ENCODE results near the gene IRF6.
A peak's percentile ranks its signal among the peaks of the same experiment; 100 is the strongest.

Gene IRF6

DNA sequence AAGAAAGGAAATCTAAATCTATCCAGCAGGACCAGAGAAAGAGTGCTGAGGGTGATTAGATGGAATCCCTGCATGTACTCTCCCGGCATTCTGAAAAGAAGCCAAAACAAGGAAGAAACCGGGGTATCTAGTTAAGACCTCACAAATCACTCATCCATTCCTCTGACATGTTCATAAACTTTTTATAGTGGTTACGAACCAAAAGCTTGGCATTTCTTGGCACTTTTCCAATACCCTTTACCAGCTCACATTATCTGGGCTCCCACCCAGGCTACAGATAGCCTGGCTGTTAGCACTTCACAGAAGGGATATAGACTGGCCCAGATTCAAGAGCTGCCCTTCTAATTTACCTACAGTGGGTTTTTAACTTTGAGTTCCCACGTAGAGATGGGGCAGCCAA is 19.8 kb downstream of the IRF6 start:
- FAIRE-seq = no peak

DNA sequence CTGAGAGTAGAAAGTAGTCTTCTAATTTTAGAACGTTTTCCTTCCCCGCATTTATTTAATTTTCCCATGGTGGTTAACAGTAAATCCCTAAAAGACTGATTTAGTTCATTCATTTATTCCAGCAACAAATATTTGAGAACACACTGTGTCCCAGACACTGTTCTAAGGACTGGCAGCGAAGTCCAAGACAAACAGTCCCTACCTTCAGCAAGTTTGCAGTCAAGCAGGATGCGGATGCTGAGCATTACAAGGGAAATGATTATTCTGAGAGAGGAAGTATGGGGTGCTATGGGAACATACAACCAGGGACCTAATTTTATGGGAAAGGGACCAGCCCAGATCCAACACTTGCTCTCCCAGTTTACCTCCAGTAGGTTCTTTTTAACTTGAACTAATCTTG is 20.4 kb downstream of the IRF6 start:
- FAIRE-seq = no peak

DNA sequence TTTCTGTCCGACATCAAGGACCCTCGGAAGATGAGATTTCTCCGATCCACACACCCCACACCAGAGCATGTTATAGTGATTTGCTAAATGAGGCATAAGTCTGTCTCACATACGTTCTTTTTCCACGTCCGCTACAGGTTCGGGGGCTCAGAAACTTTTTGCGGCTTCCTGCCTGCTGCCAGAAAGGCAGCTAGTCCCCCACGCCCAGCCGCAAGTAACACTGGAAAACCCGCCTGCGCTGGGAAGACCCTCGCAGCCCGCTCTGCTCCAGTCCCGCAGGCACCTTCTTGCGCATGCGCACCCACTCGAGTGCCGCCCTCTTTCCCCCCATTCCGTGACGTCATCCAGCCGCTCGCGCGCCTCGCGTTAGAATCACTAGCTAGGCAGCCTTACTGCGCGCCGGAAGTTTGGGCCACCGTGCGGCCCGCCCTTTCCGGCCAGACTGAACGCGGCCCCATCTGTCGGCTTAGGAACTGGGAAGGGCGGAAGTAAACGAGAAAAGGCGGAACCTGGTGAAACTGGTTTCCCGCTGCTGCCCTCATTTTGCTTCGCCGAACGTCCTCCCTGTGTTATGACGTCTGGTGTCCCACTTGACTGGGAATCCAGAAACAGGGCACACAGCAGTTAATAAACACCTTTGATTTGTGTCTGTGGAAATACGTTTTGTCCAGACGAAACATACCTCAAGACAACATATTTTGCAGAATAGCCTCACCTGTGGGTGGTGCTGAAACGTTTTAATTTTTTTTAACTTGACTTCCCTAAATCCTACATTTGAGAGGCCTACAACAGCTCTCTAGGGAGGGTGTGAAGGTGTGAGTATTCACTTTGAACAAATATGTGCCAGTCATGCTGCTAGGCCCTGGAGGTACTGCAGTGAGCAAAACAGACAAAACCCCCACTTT is 21.4 kb downstream of the IRF6 start, which contains the start of gene C1orf74:
TSS of gene C1orf74 (minus strand) at position 295 of the 905 bp plus-strand sequence. CDS start 925 bp downstream, outside the sequence.
- peak; percentile 97 for FAIRE-seq

DNA sequence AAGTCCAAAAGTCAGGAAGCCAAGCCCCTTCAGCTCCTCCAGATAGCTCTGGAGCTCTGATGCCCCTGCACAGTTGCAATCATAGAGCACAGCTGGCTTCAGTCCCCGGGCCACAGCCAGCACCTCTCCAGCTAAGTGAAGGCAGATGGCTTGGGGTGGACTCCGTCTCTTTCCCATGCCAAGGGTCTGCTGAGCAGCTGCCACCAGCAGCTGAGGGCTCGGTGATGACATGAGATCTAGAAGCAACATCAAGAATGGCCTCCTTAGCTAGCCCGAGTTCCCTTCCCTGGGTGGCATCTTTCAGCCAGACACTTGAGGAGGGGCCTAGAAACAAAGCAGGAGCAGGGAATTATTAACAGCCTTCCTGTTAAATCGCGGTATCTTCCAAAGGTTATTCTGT is 22.6 kb downstream of the IRF6 start:
- no peak for FAIRE-seq

DNA sequence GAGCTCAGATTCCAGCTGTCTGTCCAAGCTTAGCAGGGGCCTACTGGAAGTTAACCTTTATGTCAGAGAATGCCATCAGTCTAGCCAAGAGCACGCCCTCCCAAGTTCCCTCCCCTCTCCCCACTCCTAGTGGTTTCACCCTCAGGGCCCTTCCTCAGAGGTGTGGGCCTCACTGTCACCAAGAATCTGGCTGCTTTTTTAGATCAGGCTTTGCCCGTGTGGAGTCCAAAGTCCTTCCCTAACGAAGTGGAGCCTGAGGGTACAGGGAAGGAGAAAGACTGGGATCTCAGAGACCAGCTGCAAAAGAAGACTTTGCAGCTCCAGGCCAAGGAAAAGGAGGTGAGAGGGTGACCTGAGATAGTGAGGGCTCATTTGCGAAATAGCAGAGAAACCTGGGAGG is 25.7 kb downstream of the IRF6 start:
- no peak for FAIRE-seq

DNA sequence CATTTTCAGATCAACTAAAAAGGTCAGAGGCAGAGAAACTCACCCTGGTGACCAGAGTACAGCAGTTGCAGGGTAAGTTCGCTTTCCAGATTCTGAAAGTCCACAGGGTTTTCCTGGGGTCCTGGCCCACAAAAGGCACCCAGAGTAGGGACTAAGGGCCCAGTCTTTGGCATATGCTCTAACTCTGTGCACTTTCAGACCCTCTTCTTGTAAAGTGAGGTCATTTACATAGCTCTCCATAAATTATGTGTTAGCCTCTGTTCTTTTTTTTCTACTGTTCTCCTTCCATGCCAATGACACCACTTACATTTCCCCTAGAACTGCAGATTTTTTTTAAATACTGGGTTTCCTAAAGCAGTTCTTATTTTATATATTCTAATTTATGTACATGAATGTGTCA is 27.8 kb downstream of the IRF6 start:
- FAIRE-seq = no peak

DNA sequence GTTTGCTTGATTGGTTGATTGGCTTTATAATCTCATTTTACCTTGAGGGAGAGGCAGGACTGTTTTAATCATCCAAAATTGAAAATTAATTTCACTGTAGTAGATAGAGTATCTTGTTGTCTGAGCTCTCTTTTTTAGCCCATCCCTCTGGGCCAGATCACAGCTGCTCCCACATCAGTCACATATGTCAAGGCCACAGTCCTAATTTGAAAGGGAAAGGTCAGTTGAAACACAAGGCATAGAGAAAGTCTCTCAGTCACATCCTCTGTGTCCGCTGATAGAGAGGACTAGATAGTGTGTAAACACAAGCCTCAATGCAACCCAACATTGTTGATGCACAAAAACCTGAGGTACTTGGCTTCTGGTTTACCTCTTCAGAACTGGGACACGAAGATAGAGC is 28.4 kb downstream of the IRF6 start:
- no peak for FAIRE-seq

DNA sequence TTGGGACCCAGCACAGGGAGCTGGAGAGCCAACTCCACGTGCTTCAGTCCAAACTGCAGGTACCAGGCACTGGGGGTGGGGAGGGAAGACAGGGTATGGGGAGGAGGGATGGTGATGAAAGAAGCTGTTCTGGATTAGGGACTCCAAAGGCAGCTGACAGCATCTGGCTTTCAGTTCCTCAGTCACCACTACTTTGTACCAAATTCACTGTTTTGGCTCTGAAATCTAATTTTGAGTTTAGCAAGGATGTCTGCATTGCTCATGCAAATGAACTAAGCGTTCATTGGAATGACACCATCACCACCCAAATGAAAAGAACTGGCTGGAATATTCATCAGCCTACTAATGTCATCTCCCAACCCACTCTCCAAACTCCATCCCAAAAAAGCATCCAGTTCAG is 30.3 kb downstream of the IRF6 start:
- FAIRE-seq = no peak

DNA sequence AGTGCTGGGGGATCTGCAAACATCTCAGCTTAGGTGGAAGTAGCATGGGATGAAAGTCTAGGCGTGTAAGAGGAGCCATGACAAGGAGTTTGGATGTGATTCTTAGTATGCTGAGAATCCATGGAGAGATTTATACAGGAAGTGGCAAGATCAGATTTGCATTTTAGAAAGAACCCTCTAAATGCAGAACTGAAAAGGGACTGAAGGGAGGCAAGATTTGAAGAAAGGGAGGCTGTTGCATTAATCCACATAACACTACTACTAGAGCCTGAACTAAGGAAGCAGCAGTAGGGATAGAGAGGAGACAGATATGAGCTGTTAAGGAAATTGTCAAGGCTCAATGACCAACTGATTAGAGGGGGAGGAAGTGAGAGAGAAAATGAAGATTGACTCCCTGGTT is 31.4 kb downstream of the IRF6 start:
- no peak for FAIRE-seq

DNA sequence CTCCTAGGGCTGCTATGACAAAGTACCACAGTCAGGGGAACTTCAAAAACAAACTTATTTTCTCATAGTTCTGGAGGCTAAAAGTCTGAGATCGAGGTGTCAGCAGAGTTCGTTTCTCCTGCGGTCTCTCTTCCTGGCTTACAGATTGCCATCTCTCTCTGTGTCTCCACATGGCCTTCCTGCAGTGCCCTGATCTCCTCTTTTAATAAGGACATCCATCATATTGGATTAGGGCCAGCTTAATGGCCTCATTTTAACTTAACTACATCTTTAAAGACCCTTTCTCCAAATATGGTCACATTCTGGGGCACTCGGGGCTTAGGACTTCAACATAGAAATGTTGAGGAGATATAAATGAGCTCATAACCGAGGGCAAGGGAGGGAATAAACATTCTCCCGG is 33.8 kb downstream of the IRF6 start:
- no peak for FAIRE-seq

DNA sequence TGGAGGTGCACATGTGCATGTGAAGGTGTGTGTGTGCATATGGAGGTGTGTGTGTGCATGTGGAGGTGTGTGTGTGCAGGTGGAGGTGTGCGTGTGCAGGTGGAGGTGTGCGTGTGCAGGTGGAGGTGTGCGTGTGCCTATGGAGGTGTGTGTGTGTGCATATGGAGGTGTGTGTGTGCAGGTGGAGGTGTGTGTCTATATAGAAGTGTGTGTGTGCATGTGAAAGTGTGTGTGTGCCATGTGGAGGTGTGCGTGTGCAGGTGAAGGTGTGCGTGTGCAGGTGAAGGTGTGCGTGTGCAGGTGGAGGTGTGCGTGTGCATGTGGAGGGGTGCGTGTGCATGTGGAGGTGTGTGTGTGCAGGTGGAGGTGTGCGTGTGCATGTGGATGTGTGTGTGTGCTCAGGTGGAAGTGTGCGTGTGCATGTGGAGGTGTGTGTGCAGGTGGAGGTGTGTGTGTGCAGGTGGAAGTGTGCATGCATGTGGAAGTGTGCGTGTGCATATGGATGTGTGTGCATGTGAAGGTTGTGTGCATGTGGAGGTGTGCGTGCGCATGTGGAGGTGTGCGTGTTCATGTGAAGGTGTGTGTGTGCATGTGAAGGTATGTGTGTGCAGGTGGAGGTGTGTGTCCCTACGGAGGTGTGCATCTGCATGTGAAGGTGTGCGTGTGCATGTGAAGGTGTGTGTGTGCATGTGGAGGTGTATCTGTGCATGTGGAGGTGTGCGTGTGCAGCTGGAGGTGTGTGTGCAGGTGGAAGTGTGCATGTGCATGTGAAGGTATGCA is 35.1 kb downstream of the IRF6 start:
- FAIRE-seq = no peak

DNA sequence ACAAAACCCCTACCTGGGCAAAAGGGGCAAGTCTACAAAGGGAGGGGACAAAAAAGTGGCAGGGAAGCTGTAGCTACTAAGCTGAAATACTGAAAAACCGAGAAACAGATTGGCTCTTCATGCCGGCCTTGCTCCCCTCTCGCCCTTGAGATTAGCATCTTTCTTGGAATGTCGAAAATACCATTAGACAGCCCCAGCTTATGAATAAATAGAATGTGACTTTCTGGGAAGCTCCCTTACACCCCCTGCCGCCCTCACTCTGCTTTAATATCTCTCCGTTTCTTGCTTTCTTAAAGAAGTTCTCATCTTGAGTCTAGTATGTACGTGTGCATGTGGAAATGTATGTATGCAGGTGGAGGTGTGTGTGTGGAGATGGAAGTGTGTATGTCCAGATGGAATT is 36.0 kb downstream of the IRF6 start:
- FAIRE-seq = no peak

DNA sequence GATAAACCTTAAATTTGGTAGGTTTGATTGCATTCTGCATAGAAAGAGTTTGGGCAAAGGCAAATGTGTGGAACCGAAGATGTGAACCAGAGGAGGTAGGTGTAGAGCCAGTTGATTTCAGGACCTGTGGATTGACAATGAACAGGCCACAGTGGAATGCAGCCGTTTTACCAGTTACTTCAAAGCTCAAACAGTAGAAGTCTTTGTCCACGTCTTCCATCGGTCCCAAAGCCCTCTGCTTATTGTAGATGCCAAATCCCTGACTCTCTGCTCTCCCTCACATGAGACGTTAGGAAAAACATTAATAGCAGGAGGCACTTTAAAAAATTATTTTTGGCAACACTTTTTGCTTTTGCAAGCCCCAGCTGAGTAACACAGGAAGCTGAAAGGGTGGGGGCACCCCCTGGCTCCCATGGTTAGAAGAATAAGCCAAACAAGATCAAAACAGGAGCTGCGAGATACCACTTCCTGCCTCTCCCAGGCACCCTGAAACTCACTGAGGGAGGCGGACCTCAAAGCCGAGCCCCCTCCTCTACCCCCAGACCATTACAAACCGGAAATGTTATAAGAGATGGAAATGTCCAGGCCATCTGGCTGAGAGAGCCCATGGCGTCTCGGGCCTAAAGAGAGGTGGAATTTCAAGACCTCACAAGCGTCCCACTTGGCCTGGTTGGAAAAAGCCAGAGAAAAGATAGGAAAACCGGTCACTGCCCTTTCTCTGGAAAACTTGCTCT is 36.6 kb downstream of the IRF6 start:
- no peak for FAIRE-seq

DNA sequence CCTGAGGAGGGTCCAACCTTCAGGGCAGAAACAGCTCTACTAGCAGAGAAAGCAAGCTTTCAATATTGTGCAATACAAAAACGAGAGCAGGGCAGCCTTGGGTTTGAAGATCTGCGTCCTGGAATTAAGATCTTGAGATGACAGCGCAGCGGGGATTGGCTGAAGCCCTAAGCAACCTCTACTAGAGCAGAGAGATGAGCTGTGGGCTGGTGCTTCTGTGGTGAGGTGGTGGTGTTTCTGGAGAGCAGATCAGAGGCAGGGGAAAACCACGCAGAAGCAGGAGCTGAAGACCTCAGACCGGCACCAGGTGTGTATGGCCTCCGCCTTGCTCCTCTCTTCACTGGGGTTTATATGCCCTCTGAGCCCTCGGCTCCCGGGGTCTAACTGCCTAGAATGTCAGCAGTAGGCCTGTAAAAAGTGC is 37.6 kb downstream of the IRF6 start:
- FAIRE-seq = no peak

DNA sequence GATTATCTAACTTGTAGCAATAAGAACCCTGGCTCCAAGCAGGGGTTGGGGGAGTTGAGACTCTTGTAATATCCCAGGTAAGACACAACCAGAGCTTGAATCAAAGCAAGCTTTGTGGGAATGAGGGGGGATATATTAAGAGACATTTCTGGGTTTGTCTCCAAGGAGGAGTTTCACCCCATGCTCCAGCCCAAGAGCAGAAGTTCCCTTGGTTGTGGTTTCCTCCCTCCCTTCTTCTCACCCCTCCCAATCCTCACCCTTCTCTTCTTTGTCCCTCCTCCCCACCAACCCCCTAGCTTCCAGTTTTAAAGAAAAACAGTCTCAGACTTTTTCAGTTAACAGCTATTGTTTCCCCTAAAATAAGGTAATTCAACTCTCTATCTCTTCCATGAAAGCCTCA is 38.2 kb downstream of the IRF6 start:
- no peak for FAIRE-seq

DNA sequence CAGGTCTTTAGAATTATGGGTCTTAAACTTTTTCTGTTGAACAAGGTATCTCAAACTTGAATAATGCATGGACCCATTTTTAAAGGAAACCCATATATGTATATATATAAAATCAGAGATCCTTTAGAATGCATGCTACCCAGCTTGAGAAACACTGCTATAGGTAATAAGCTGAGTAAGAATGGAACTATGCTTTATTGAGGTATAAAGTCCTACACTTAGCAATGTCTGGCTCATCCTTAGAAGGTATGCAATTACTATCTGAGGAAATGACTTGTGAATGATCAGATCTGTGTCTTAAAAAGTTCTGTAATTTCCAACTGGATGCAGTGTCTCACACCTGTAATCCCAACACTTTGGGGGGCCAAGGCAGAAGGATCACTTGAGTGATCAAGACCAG is 38.8 kb downstream of the IRF6 start:
- no peak for FAIRE-seq

DNA sequence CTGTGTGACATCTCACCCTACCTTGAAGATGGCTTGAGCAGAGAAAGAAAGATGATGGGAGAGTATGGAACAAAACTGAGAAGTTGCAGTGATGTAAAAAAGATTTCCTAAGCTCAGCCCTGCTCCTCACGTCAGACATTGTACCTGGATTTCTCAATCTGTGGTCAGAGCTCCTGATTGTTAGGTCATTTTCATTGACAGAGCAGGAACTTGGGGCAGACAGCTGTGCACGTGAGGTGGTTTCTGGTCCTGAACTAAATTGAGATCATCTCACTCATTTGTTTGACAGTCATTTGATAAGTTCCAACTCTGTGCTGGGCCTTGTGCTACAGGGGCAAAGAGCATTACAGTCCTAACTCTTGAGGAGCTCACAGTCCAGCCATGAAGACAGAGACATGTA is 39.9 kb downstream of the IRF6 start:
- FAIRE-seq = no peak

DNA sequence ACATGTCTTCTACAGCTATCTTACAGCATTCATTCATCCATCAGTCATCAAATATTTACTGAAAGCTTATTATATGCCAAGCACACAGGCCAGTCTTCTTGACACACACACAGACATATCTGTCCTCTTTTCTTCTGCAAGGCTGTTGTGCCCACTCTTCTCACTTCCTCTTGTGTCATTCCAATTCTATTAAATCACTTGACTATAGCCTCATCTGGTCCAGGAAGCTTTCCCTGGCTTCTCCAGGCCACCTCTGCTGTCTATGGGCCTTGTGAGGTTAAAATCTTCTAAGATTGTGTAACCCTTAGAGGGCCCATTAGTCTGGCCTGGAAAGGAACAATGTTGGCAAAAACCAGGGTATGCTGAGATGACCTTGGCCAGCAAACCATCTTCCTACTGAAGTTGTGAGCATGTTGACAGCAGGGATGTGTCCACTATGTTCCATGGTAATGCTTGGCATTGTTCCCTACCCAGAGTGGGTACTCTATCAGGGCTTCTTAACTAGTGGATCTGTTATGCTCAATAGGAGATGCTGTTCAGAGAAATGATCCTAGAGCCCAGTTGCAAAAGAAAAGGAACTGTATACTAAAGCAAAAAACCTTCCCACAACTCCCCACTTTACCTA is 44.8 kb downstream of the IRF6 start:
- no peak for FAIRE-seq

DNA sequence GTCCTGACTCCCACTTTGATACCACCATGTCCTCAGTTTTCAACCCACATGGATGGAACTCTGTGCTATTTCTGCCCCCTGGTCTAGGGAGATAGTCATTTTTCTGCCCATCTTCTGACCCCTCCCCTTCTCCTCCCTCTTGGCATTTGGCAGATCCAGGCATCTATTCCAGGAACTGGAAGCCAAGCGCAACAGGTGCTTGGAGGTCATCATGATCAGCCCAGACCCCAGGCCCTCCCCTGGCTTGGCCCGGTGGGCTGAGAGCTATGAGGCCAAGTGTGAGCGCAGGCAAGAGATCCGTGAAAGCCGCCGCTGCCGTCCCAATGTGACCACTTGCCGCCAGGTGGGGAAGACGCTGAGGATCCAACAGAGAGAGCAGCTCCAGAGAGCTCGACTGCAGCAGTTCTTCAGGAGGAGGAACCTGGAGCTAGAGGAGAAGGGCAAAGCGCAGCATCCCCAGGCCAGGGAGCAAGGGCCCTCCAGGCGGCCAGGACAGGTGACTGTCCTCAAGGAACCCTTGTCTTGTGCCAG is 46.0 kb downstream of the IRF6 start:
- FAIRE-seq = no peak

DNA sequence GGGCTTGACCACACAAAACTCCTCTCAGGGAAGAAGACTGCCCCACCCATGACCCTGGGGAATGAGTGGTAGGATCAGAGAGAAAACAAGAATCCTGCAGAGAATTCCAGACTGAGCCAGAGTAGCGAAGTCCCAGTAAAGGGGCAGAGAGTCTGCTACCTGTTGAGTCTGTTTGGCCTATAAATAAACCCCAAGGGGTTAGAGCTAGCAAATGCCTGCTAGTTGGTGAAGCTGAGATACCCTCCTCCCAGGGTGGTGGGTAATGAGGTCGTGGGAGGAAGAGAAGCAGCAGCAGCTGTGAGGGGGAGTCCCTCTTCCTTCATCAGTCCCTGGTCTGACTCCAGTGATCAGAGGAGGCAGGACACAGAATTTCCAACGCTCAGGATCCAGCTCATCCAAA is 47.5 kb downstream of the IRF6 start:
- FAIRE-seq = no peak

DNA sequence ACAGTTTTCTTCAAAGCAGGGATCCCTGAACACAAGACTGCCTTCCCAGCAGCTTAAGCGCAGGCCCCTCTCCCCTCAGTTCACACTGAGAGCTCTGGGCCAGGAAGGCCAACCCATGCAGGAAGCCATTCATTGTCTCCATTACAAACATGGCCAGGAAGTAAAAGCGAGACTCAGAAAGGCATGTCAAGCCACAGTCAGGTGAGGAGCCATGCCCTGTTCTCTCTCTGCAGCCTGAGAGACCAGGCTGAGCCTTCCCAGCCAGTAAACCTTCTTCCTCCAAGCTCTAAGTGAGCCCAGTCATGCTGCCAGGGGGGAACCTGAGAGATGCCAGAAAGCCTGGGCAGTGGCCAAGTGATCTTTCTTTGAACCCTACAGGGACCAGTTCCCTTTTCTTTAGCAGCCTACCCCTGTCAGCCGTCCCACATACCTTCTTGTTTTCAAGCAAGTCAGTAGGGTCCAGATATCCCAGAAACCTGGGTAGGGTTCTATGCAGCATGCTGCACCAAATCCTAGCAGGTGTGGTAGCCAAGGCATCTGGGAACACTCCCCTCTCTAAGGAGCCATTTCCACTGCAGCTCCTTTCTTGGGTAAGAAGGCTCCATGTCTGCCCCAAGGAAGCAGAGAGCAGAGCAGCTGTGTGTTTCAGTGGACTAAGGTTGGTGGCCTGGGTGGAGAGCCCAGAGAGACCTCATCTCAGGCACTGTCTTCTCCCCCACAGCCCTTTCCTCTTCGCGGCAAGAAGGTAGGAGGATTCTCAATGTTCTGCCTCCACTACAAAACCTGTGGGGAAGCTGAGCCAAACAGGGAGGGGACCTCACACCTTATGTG is 49.1 kb downstream of the IRF6 start:
- FAIRE-seq = no peak

Data from TTC549 (cell line).